Measurements from ENCODE around the gene FKBP6. TPM values are rescaled to one million over a fixed set of nuclear protein-coding genes. Genes with fewer than 3 reads are reported as not detected.
"Not testable (repeated sequence)": the region's sequence is repeated elsewhere in the genome, so short reads cannot be mapped to it uniquely, and the experiment has no call there.

The FKBP6 gene
- total RNA-seq, result not detected
- long read RNA-seq, donor 1, result 0 reads
- long read RNA-seq, donor 2, result 0 reads

GRCh38 chr7:73327922-73328321, at the start of gene FKBP6, which contains the start of gene TRIM50:
FKBP6 (plus strand) TSS chr7:73328161; CDS start chr7:73328429, 268 bp downstream.
TRIM50 (minus strand) TSS chr7:73328082; CDS start chr7:73324787, 3,295 bp downstream.
- DNase-seq (ENCODE audit: low spot score); intact Hi-C loops (cut with DNase I): not testable (repeated sequence)

GRCh38 chr7:73297235-73297634, 30.7 kb upstream of the FKBP6 start:
- intact Hi-C loops (cut with DNase I); DNase-seq (ENCODE audit: low spot score): not testable (repeated sequence)

- not testable (repeated sequence) for DNase-seq (ENCODE audit: low spot score)
Measured at GRCh38 chr7:73297706-73298105, 30.3 kb upstream of the FKBP6 start.

DNA sequence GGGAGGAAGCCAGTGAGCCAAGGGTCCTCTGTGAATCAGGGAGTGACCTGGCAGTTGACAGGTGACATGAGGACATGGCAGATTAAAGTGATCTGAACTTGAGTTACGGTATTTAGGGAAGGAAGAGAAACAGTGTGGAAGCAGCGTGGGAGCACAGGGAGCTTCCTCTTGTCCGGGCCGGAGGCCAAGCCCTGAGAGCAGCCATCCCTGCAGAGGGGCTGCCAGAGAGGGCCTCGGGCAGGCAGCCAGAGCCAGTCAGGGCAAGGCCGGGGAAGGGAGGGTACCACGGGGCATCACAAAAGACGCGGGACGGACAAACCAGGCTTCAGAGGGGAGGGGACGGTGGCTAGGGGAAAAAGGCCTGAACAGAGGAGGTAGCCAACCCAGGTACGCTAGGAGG, 28.1 kb upstream of the FKBP6 start:
- intact Hi-C loops (cut with DNase I); DNase-seq (ENCODE audit: low spot score): not testable (repeated sequence)

More at GRCh38 chr7:73297706-73298105, 30.3 kb upstream of the FKBP6 start:
- intact Hi-C loops (cut with DNase I), result not testable (repeated sequence)

DNA sequence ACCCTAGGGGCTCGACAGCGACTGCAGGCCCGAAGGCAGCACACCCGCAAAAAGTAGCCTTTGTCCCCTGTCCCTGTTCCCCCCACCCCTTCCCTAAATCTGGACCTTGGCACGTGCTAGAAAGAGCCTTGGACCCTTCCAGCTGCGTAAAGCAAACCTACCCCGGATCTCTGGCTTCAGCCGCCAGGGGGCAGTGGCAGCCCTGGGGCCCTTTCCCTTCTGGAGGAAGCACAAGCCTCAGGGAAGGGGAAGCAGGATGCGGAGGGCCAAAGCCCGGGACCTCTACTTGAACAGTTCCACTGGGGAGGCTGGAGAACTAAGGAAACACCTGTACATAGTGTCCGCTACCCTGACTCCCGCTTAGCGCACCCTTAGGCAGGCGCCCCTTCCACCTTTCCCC, 26.9 kb upstream of the FKBP6 start:
- DNase-seq (ENCODE audit: low spot score); intact Hi-C loops (cut with DNase I): not testable (repeated sequence)

- DNase-seq (ENCODE audit: low spot score); intact Hi-C loops (cut with DNase I): not testable (repeated sequence)
Measured at GRCh38 chr7:73302846-73303245, 25.1 kb upstream of the FKBP6 start.

DNA sequence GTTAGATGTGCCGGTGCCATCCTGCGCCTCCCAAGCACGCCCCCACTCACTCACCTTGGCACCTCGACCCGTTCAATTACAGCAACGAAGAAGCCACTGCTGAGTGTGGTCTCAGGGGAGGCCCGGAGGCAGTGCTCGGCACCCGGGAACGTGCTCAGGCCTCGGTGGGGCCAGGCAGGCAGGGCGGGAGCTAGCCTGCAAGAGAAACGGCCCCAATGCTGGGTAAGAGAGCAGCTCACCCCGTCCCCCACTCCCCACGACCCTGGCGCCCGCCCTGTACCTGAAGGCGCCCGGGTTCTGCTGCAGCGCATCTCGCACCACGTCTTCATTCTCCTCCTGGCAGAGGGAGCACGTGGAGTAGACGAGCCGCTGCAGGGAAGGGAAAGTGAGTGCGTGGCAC, 24.4 kb upstream of the FKBP6 start:
- peak; percentile 52 for DNase-seq (ENCODE audit: low spot score)
- intact Hi-C loops (cut with DNase I), result no loop called here

DNA sequence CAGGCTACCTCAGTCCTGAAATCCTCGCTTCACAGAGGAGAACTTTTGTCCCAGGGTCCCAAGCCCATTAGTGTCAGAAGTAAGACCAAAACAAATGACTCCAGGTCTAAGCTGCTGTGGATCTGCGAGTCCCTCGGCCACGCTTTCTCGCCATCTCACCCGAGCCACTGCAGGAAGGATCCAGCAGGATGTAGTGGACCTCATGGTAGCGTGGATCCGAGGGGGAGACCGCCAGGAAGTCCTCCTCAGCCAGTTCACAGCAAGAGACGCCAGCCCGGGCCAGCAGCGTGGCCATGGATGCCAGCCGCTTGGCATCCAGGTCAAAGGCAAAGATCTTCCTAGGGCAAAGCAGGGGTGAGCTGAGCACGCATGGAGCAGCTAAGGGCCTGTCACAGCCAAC, 23.9 kb upstream of the FKBP6 start:
- DNase-seq (ENCODE audit: low spot score), result peak; percentile 59
- intact Hi-C loops (cut with DNase I), result no loop called here

- intact Hi-C loops (cut with DNase I), result not testable (repeated sequence)
Measured at GRCh38 chr7:73304612-73305387, 23.2 kb upstream of the FKBP6 start.

GRCh38 chr7:73307436-73307835, 20.5 kb upstream of the FKBP6 start:
- DNase-seq (ENCODE audit: low spot score), result no peak
- intact Hi-C loops (cut with DNase I), result no loop called here

More at GRCh38 chr7:73304612-73305387, 23.2 kb upstream of the FKBP6 start:
- peak; percentile 58 for DNase-seq (ENCODE audit: low spot score)

- no peak for DNase-seq (ENCODE audit: low spot score)
- intact Hi-C loops (cut with DNase I), result no loop called here
Measured at GRCh38 chr7:73308074-73308664, 19.8 kb upstream of the FKBP6 start.

GRCh38 chr7:73308665-73309214, 19.2 kb upstream of the FKBP6 start, which contains the start of gene NSUN5:
NSUN5 (minus strand) TSS chr7:73308826; CDS start chr7:73308790, 36 bp downstream.
- intact Hi-C loops (cut with DNase I), result no loop called here
- DNase-seq (ENCODE audit: low spot score), result peak; percentile 97

- intact Hi-C loops (cut with DNase I); DNase-seq (ENCODE audit: low spot score): not testable (repeated sequence)
Measured at GRCh38 chr7:73311421-73311820, 16.5 kb upstream of the FKBP6 start.

DNA sequence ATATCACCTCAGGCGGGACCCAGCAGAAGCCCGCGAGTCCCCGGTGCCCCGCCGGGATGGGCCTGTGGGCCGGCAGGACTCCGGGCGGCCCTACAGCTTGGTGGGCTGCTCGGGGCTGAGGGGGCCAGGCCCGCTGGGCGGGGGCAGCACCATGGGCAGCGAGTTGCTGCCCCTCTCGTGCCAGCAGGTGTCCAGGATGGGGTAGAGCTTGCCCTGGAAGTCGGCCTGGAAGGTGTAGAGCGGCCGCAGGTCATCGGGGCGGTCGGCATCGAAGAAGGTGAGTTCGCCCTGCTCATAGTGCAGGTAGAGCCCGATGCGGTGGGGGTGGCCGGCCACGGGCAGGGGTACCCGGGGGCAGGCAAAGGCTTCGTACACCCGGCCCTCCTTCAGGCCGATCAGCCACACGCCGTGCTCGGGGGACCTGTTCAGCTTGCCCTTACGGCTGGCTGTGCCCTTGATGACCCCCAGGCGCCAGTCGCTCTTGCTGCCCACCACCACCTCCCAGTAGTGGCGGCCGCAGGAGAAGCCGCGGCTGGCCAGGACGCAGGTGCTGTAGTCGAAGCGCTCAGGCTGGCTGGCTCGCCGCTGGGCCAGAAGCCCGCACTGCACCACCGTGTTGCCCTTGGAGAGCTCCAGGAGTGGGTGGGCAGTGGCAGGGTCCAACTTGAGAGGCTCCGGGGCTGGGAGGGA, 15.0 kb upstream of the FKBP6 start:
- intact Hi-C loops (cut with DNase I), result no loop called here

DNA sequence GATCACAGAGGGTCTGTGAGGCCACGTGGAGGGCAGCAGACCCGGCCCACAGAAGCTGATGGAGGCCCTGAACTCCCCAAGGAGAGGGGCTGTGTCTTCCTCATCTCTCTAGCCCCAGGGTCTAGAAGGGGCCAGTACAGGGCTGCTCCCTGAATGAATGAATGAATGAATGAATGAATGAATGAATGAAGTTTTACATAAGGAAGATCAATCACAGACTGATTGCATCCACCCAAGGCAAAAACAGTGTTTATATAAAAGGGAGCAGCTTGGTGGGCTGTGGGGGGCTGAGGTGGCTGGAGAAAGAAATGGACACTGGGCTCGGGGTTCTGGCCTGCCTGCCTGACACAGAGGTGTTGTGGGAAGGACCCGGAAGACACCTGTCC, 14.4 kb upstream of the FKBP6 start:
- intact Hi-C loops (cut with DNase I), result no loop called here
- DNase-seq (ENCODE audit: low spot score), result no peak

More for the DNA sequence above, 15.0 kb upstream of the FKBP6 start:
- DNase-seq (ENCODE audit: low spot score), result no peak

DNA sequence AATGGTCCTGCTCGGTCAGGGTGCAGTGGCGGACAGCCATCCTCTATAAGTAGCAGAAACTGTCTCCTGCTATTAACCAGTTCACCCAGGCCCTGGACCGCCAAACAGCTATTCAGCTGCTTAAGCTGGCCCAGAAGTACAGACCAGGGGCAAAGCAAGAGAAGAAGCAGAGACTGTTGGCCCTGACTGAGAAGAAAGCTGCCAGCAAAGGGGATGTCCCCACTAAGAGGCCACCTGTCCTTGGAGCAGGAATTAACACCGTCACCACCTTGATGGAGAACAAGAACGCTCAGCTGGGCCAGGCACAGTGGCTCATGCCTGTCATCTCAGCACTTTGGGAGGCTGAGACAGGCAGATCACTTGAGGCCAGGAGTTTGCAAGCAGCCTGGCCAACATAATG, 13.7 kb upstream of the FKBP6 start:
- DNase-seq (ENCODE audit: low spot score), result no peak
- intact Hi-C loops (cut with DNase I), result no loop called here

- no peak for DNase-seq (ENCODE audit: low spot score)
- intact Hi-C loops (cut with DNase I), result no loop called here
Measured at GRCh38 chr7:73316521-73316920, 11.4 kb upstream of the FKBP6 start.

DNA sequence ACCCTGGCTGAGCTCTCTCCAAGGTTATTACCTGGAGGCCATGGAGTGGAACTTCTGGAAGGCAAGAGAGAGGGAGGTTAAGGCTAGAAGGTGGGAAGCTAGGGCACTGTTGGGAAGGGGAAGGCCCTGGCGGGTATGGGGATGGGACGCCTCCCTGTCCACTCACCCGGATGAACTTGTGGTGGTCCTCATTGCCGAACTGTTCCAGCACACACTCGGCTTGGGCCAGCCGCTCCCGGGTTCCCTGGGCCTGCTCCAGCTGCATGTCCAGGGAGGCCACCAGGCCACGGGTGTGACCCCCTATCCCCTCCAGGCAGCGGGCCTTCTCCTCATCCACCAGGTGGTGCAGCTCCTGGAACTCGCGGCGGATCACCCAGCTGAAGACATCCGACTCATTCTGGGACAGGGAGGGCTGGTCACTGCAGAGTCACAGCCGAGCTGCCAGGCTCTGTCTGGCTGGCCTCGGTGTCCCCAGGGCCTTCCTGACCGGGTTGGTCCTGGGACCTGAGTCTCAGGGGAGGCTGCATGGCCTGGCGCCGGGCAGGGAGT, 9.2 kb upstream of the FKBP6 start:
- intact Hi-C loops (cut with DNase I); DNase-seq (ENCODE audit: low spot score): not testable (repeated sequence)

GRCh38 chr7:73319541-73319940, 8.4 kb upstream of the FKBP6 start:
- intact Hi-C loops (cut with DNase I); DNase-seq (ENCODE audit: low spot score): not testable (repeated sequence)

Measured in posterior vena cava (tissue), 2 donors.